HCT116 (cell line): Measurements from ENCODE around the gene ENDOG.
A peak's percentile ranks its signal among the peaks of the same experiment; 100 is the strongest.
"Not testable (repeated sequence)": the region's sequence is repeated elsewhere in the genome, so short reads cannot be mapped to it uniquely, and the experiment has no call there.

Source experiments
- CTCF ChIP-seq, 3 experiments: fragments of 200-600 bp in 1 of 3; sonication (generic) in 1 of 3; IDR thresholded peaks in 2 of 3; conservative IDR thresholded peaks in 1 of 3; 2 replicates each; pipeline ENCODE4 v1.5.1; 2012 to 2017; ENCODE audit warnings: low read depth in 2 of 3, low read length in 2 of 3, antibody characterized with exemption in 1 of 3, borderline replicate concordance in 1 of 3, control low read depth in 1 of 3, mild to moderate bottlenecking in 1 of 3, mixed read lengths in 1 of 3, mixed run types in 1 of 3, moderate library complexity in 1 of 3; ENCODE audit not compliant: insufficient read depth in 1 of 3
- MAX ChIP-seq: IDR thresholded peaks from 2 replicates; pipeline ENCODE4 v1.6.1; 2012
- POLR2A ChIP-seq: IDR thresholded peaks from 2 replicates; pipeline ENCODE4 v1.7.0; 2011; ENCODE audit warnings: borderline replicate concordance; ENCODE audit not compliant: insufficient read depth, insufficient read length; ENCODE audit errors: extremely low read depth
- RAD21 ChIP-seq: IDR thresholded peaks from 2 replicates; pipeline ENCODE4 v1.6.1; 2012; ENCODE audit warnings: low read depth, mild to moderate bottlenecking
- ZNF274 ChIP-seq: fragments of 200-500 bp; sonication (Bioruptor generic); IDR thresholded peaks from 2 replicates; pipeline ENCODE4 v1.6.1; 2014; ENCODE audit warnings: mild to moderate bottlenecking, low read depth, low read length, inconsistent platforms

DNA sequence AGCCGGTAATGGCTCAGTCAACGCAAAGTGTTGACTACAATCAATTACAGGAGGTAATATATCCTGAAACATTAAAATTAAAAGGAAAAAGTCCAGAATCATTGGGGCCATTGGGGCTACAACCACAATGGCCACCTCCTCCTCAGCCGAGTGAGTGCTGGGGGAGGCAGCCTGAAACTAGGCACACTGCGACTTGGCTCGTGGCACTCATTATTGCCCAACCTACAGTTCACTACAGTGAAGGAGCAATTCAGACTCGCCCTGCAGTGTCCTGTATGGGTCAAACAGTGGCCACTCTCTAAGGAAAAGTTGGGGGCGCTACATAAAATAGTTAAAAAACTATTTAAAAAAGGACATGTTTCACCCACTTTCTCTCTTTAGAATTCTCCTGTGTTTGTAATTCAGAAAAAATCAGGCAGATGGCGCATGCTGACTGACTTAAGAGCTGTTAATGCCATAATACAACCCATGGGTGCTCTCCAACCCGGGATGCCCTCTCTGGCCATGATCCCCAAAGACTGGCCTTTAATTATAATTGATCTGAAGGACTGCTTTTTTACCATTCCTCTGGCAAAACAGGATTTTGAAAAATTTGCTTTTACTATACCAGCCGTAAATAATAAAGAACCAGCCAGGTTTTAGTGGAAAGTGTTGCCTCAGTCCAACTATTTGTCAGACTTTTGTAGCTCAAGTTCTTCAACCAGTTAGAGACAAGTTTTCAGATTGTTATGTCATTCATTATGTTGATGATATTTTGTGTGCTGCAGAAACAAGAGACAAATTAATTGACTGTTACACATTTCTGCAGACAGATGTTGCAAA, 33.7 kb downstream of the ENDOG start:
- not testable (repeated sequence) for TF ChIP-seq POLR2A, ZNF274, MAX
- TF ChIP-seq RAD21 (peak; percentile 75), CTCF (IDR thresholded peaks at IDR 0.05 in 2 of 3, conservative IDR thresholded peaks at IDR 0.05 in 1 of 3; ENCODE audit: borderline replicate concordance in 1 of 3, insufficient read depth in 1 of 3, low read depth in 2 of 3, low read length in 2 of 3) (peak; percentile 48 to 71 (median 48))
